Memory B cell (primary cell): ENCODE data around the gene MDH1.
"Not testable (repeated sequence)": the region's sequence is repeated elsewhere in the genome, so short reads cannot be mapped to it uniquely, and the experiment has no call there.

Experiments used
- ATAC-seq: fragments of 150-1000 bp; cut with Tn5 transposase; 2 replicates; pipeline ENCODE4 v1.10.0; 2021; ENCODE audit warnings: low read depth, mild to moderate bottlenecking, moderate library complexity
- DNase-seq, 2 donors: peaks; one replicate each; pipeline ENCODE4 v3.0.0; 2022; ENCODE audit warnings: low spot score in 2 of 2
- H3K27ac Mint-ChIP-seq: one replicate; pipeline ENCODE4 v1.8.0; 2022; ENCODE audit warnings: mild to moderate bottlenecking, moderate library complexity, mixed read lengths
- H3K27me3 Mint-ChIP-seq: one replicate; pipeline ENCODE4 v1.8.0; 2022; ENCODE audit warnings: mixed read lengths
- H3K36me3 Mint-ChIP-seq: one replicate; pipeline ENCODE4 v1.8.0; 2022; ENCODE audit warnings: mild to moderate bottlenecking, mixed read lengths
- H3K4me1 Mint-ChIP-seq: one replicate; pipeline ENCODE4 v1.8.0; 2022; ENCODE audit warnings: mixed read lengths
- H3K4me3 Mint-ChIP-seq: one replicate; pipeline ENCODE4 v1.8.0; 2022; ENCODE audit warnings: mild to moderate bottlenecking, moderate library complexity, mixed read lengths
- H3K9me3 Mint-ChIP-seq: one replicate; pipeline ENCODE4 v1.8.0; 2022; ENCODE audit warnings: mixed read lengths

The MDH1 gene

GRCh38 chr2:63573726-63574345 lies 14.9 kb upstream of the MDH1 start:
- H3K9me3 Mint-ChIP-seq, H3K36me3 Mint-ChIP-seq, ATAC-seq, H3K27me3 Mint-ChIP-seq, H3K27ac Mint-ChIP-seq, H3K4me1 Mint-ChIP-seq, H3K4me3 Mint-ChIP-seq, DNase-seq: not testable (repeated sequence)

GRCh38 chr2:63576546-63576945 lies 12.2 kb upstream of the MDH1 start:
- Mint-ChIP-seq H3K27ac (no peak overlapping the region), H3K4me1 (peaks cover 8% of the 10 kb centered on the region), H3K9me3 (peaks cover 2% of the 10 kb centered on the region), H3K36me3 (peaks cover 4% of the 10 kb centered on the region), H3K4me3 (no peak overlapping the region), H3K27me3 (no peaks in the 10 kb centered on the region)
- ATAC-seq = no peak
- DNase-seq = no peak

- Mint-ChIP-seq H3K27me3 (no peaks in the 10 kb centered on the region), H3K9me3 (peaks cover 2% of the 10 kb centered on the region), H3K36me3 (peaks cover 3% of the 10 kb centered on the region), H3K27ac (no peak overlapping the region), H3K4me3 (no peak overlapping the region), H3K4me1 (peaks cover 8% of the 10 kb centered on the region)
- no peak for DNase-seq
- no peak for ATAC-seq
These were observed 10.0 kb upstream of the MDH1 start for GRCh38 chr2:63578767-63579166.

- H3K4me3 Mint-ChIP-seq = no peak overlapping the region
- H3K36me3 Mint-ChIP-seq = no peaks in the 10 kb centered on the region
- no peak overlapping the region for H3K27ac Mint-ChIP-seq
- DNase-seq = no peak
- no peak for ATAC-seq
- no peaks in the 10 kb centered on the region for H3K27me3 Mint-ChIP-seq
- peaks cover 8% of the 10 kb centered on the region for H3K4me1 Mint-ChIP-seq
- H3K9me3 Mint-ChIP-seq = no peaks in the 10 kb centered on the region
These were observed 8.0 kb upstream of the MDH1 start for GRCh38 chr2:63580651-63581297.

GRCh38 chr2:63581298-63581961 lies 7.3 kb upstream of the MDH1 start:
- H3K27ac Mint-ChIP-seq = no peak overlapping the region
- ATAC-seq (no peak), DNase-seq (no peak)
- H3K4me1 Mint-ChIP-seq = peaks cover 5% of the 10 kb centered on the region
- no peaks in the 10 kb centered on the region for H3K36me3 Mint-ChIP-seq
- no peaks in the 10 kb centered on the region for H3K27me3 Mint-ChIP-seq
- H3K9me3 Mint-ChIP-seq = no peaks in the 10 kb centered on the region
- no peak overlapping the region for H3K4me3 Mint-ChIP-seq

GRCh38 chr2:63582873-63583272 lies 5.9 kb upstream of the MDH1 start:
- Mint-ChIP-seq H3K4me3 (no peak overlapping the region), H3K9me3 (no peaks in the 10 kb centered on the region), H3K4me1 (peaks cover 14% of the 10 kb centered on the region), H3K36me3 (no peaks in the 10 kb centered on the region), H3K27ac (no peak overlapping the region), H3K27me3 (no peaks in the 10 kb centered on the region)
- DNase-seq (no peak), ATAC-seq (no peak)

GRCh38 chr2:63587814-63588384 lies 864 bp upstream of the MDH1 start:
- no peaks in the 10 kb centered on the region for H3K9me3 Mint-ChIP-seq
- H3K4me1 Mint-ChIP-seq = peaks cover 15% of the 10 kb centered on the region
- peaks cover 2% of the 10 kb centered on the region for H3K36me3 Mint-ChIP-seq
- H3K27me3 Mint-ChIP-seq = no peaks in the 10 kb centered on the region
- ATAC-seq (no peak), DNase-seq (no peak)
- peak overlapping the region; percentile 93 for H3K4me3 Mint-ChIP-seq
- H3K27ac Mint-ChIP-seq = peak overlapping the region; percentile 96

GRCh38 chr2:63589148-63589958 lies 590 bp downstream of the MDH1 start:
- DNase-seq = no peak
- no peak for ATAC-seq
- peak overlapping the region; percentile 93 for H3K4me3 Mint-ChIP-seq

GRCh38 chr2:63590626-63591408 lies 2.1 kb downstream of the MDH1 start:
- H3K27me3 Mint-ChIP-seq = no peaks in the 10 kb centered on the region
- H3K4me3 Mint-ChIP-seq = no peak overlapping the region
- H3K9me3 Mint-ChIP-seq = no peaks in the 10 kb centered on the region
- peaks cover 20% of the 10 kb centered on the region for H3K4me1 Mint-ChIP-seq
- no peak for DNase-seq
- H3K27ac Mint-ChIP-seq = no peak overlapping the region
- no peak for ATAC-seq
- H3K36me3 Mint-ChIP-seq = peaks cover 7% of the 10 kb centered on the region

More at GRCh38 chr2:63589148-63589958, 590 bp downstream of the MDH1 start:
- peak overlapping the region; percentile 96 for H3K27ac Mint-ChIP-seq
- no peaks in the 10 kb centered on the region for H3K9me3 Mint-ChIP-seq
- H3K36me3 Mint-ChIP-seq = peaks cover 5% of the 10 kb centered on the region
- peaks cover 16% of the 10 kb centered on the region for H3K4me1 Mint-ChIP-seq
- no peaks in the 10 kb centered on the region for H3K27me3 Mint-ChIP-seq

- H3K27ac Mint-ChIP-seq = no peak overlapping the region
- no peak overlapping the region for H3K4me3 Mint-ChIP-seq
- H3K9me3 Mint-ChIP-seq = no peaks in the 10 kb centered on the region
- ATAC-seq (no peak), DNase-seq (no peak)
- peaks cover 19% of the 10 kb centered on the region for H3K4me1 Mint-ChIP-seq
- peaks cover 14% of the 10 kb centered on the region for H3K36me3 Mint-ChIP-seq
- H3K27me3 Mint-ChIP-seq = no peaks in the 10 kb centered on the region
These were observed 2.9 kb downstream of the MDH1 start for GRCh38 chr2:63591566-63592175.

GRCh38 chr2:63594660-63595059 lies 5.9 kb downstream of the MDH1 start:
- no peak overlapping the region for H3K27ac Mint-ChIP-seq
- peaks cover 14% of the 10 kb centered on the region for H3K36me3 Mint-ChIP-seq
- no peak for DNase-seq
- no peak for ATAC-seq
- H3K9me3 Mint-ChIP-seq = no peaks in the 10 kb centered on the region
- H3K4me1 Mint-ChIP-seq = peaks cover 11% of the 10 kb centered on the region
- no peaks in the 10 kb centered on the region for H3K27me3 Mint-ChIP-seq
- no peak overlapping the region for H3K4me3 Mint-ChIP-seq

GRCh38 chr2:63596401-63596883 lies 7.7 kb downstream of the MDH1 start:
- peaks cover 20% of the 10 kb centered on the region for H3K36me3 Mint-ChIP-seq
- H3K4me3 Mint-ChIP-seq = no peak overlapping the region
- no peak for ATAC-seq
- H3K4me1 Mint-ChIP-seq = peaks cover 6% of the 10 kb centered on the region
- H3K9me3 Mint-ChIP-seq = no peaks in the 10 kb centered on the region
- H3K27me3 Mint-ChIP-seq = no peaks in the 10 kb centered on the region
- DNase-seq = no peak
- no peak overlapping the region for H3K27ac Mint-ChIP-seq

GRCh38 chr2:63598981-63599380 lies 10.2 kb downstream of the MDH1 start:
- Mint-ChIP-seq H3K4me1 (peaks cover 3% of the 10 kb centered on the region), H3K36me3 (peaks cover 27% of the 10 kb centered on the region), H3K4me3 (no peak overlapping the region), H3K27ac (no peak overlapping the region), H3K27me3 (no peaks in the 10 kb centered on the region), H3K9me3 (no peaks in the 10 kb centered on the region)
- DNase-seq (no peak), ATAC-seq (no peak)
